ENCODE results near the gene ZKSCAN5. TPM values are rescaled to one million over a fixed set of nuclear protein-coding genes. Genes with fewer than 3 reads are reported as not detected.
A peak's percentile ranks its signal among the peaks of the same experiment; 100 is the strongest.
"Not testable (repeated sequence)": the region's sequence is repeated elsewhere in the genome, so short reads cannot be mapped to it uniquely, and the experiment has no call there.

The ZKSCAN5 gene
- total RNA-seq, 4 donors from 2014 or later = 3.2 to 7.1 (median 5.1) TPM

- 82 to 100% methylated on average over 1 of the region's 1 CpG for WGBS, 2 donors
- TF ChIP-seq POLR2A (IDR thresholded peaks at IDR 0.05) (no peak), CTCF (IDR thresholded peaks at IDR 0.05) (no peak)
- intact Hi-C loops (cut with DNase I) = no loop called here
Observed at GRCh38 chr7:99573257-99573656, 68.8 kb downstream of the ZKSCAN5 start.

GRCh38 chr7:99576251-99576650 is 71.8 kb downstream of the ZKSCAN5 start:
- Histone ChIP-seq H3K9me3 (no peaks in the 10 kb centered on the region), H3K4me3 (no peak overlapping the region), H3K27ac (no peak overlapping the region), H3K27me3 (no peaks in the 10 kb centered on the region), H3K4me1 (peaks cover 0 to 22% (median 7%) of the 10 kb centered on the region in 3 donors), H3K36me3 (peaks cover 3 to 28% (median 4%) of the 10 kb centered on the region in 3 donors)
- no peak for DNase-seq
- TF ChIP-seq POLR2A (IDR thresholded peaks at IDR 0.05) (no peak), CTCF (IDR thresholded peaks at IDR 0.05) (no peak)
- intact Hi-C loops (cut with DNase I) = no loop called here
- 66 to 79% methylated on average over 3 of the region's 3 CpGs for WGBS, 2 donors

More at GRCh38 chr7:99573257-99573656, 68.8 kb downstream of the ZKSCAN5 start:
- no peaks in the 10 kb centered on the region for H3K9me3 ChIP-seq
- H3K4me3 ChIP-seq = no peak overlapping the region
- DNase-seq = no peak
- H3K27ac ChIP-seq = no peak overlapping the region
- H3K27me3 ChIP-seq = no peaks in the 10 kb centered on the region
- peaks cover 4 to 58% (median 7%) of the 10 kb centered on the region in 3 donors for H3K36me3 ChIP-seq
- no peaks in the 10 kb centered on the region for H3K4me1 ChIP-seq

- intact Hi-C loops (cut with DNase I) = no loop called here
- WGBS, 2 donors = 32 to 46% methylated on average over 9 to 10 of the region's 10 CpGs
- no peaks in the 10 kb centered on the region for H3K27me3 ChIP-seq
- TF ChIP-seq POLR2A (IDR thresholded peaks at IDR 0.05) (no peak), CTCF (IDR thresholded peaks at IDR 0.05) (no peak)
- no peaks in the 10 kb centered on the region for H3K9me3 ChIP-seq
- H3K36me3 ChIP-seq = no peaks in the 10 kb centered on the region
- peak overlapping the region; percentile 46 to 67 (median 60) for H3K4me3 ChIP-seq
- peaks cover 0 to 22% (median 7%) of the 10 kb centered on the region in 3 donors for H3K4me1 ChIP-seq
- H3K27ac ChIP-seq = peak overlapping the region in 2 of 4 donors; percentile 64
- no peak for DNase-seq
Observed at GRCh38 chr7:99579281-99579955, 75.0 kb downstream of the ZKSCAN5 start.

- TF ChIP-seq CTCF (IDR thresholded peaks at IDR 0.05) = peak in 3 of 6 experiments; percentile 12 to 29 (median 18)
- TF ChIP-seq POLR2A (IDR thresholded peaks at IDR 0.05) = no peak
- 4 to 7% methylated on average over 15 to 16 of the region's 54 CpGs for WGBS, 2 donors
- Histone ChIP-seq H3K27me3 (no peaks in the 10 kb centered on the region), H3K36me3 (no peaks in the 10 kb centered on the region), H3K9me3 (no peaks in the 10 kb centered on the region), H3K27ac (peak overlapping the region in 3 of 4 donors; percentile 18 to 64 (median 64)), H3K4me3 (peak overlapping the region; percentile 46 to 67 (median 60)), H3K4me1 (peaks cover 0 to 22% (median 7%) of the 10 kb centered on the region in 3 donors)
- intact Hi-C loops (cut with DNase I) = no loop called here
- DNase-seq = no peak
Observed at GRCh38 chr7:99579956-99580777, 75.7 kb downstream of the ZKSCAN5 start.

GRCh38 chr7:99580778-99581332 is 76.4 kb downstream of the ZKSCAN5 start:
- H3K36me3 ChIP-seq; DNase-seq; H3K9me3 ChIP-seq; intact Hi-C loops (cut with DNase I); H3K27me3 ChIP-seq: not testable (repeated sequence)
- 46 to 59% methylated on average over 4 of the region's 4 CpGs for WGBS, 2 donors
- Histone ChIP-seq H3K4me1 (peaks cover 0 to 22% (median 7%) of the 10 kb centered on the region in 3 donors), H3K27ac (peak overlapping the region in 1 of 4 donors; percentile 64), H3K4me3 (peak overlapping the region in 3 of 4 donors; percentile 60 to 67 (median 61))

Other genes with a start within 250 kb of the ZKSCAN5 start
- under 1 TPM in 1 of 4 donors, not detected in 3; 0.76 TPM for gene MYH16, start 231.8 kb upstream of the ZKSCAN5 start, total RNA-seq
- 100 to 1,000 TPM; 114 to 155 (median 154) TPM for gene ARPC1A, start 178.8 kb upstream of the ZKSCAN5 start, total RNA-seq
- 100 to 1,000 TPM in 3 of 4 donors, 10 to 100 TPM in 1; 27.9 to 166 (median 128) TPM for gene ARPC1B, start 129.9 kb upstream of the ZKSCAN5 start, total RNA-seq
- gene PDAP1, start 96.1 kb upstream of the ZKSCAN5 start, total RNA-seq = 100 to 1,000 TPM in 2 of 4 donors, 10 to 100 TPM in 2; 79.2 to 120 (median 98.3) TPM
- gene BUD31, start 95.7 kb upstream of the ZKSCAN5 start, total RNA-seq = 10 to 100 TPM; 46.9 to 59.1 (median 55.9) TPM
- gene PTCD1, start 65.9 kb upstream of the ZKSCAN5 start, total RNA-seq = 10 to 100 TPM in 1 of 4 donors, 1 to 10 TPM in 3; 5.7 to 12.7 (median 6.6) TPM
- gene CPSF4, start 65.7 kb upstream of the ZKSCAN5 start, total RNA-seq = 10 to 100 TPM; 15.1 to 29.2 (median 19.4) TPM
- gene ATP5MF, start 38.5 kb upstream of the ZKSCAN5 start, total RNA-seq = 1,000 to 10,000 TPM; 1,019 to 2,272 (median 1,287) TPM
- gene ZNF789, start 31.8 kb upstream of the ZKSCAN5 start, total RNA-seq = 1 to 10 TPM; 2.5 to 8.6 (median 5.3) TPM
- gene ZNF394, start 4.4 kb upstream of the ZKSCAN5 start, total RNA-seq = 10 to 100 TPM; 22.5 to 41.2 (median 23.1) TPM
- 1 to 10 TPM; 1.9 to 5.6 (median 5.1) TPM for gene FAM200A, start 47.5 kb downstream of the ZKSCAN5 start, total RNA-seq
- gene ZNF655, start 54.0 kb downstream of the ZKSCAN5 start, total RNA-seq = 100 to 1,000 TPM in 3 of 4 donors, 10 to 100 TPM in 1; 78.6 to 167 (median 107) TPM
- gene TMEM225B, start 93.6 kb downstream of the ZKSCAN5 start, total RNA-seq = under 1 TPM in 2 of 4 donors, not detected in 2; 0.23 to 0.57 TPM
- gene ZSCAN25, start 112.3 kb downstream of the ZKSCAN5 start, total RNA-seq = 10 to 100 TPM in 3 of 4 donors, 1 to 10 TPM in 1; 8.0 to 19.1 (median 14.9) TPM
- gene CYP3A5, start 175.3 kb downstream of the ZKSCAN5 start, total RNA-seq = 10 to 100 TPM; 34.5 to 99.8 (median 79.1) TPM
- gene CYP3A7, start 230.5 kb downstream of the ZKSCAN5 start, total RNA-seq = not detected